NT2/D1 (cell line): Measurements from ENCODE around the gene LSM3.

Experiments
- DNase-seq: peaks from one replicate; pipeline ENCODE4 v3.0.0-alpha.2; 2011; ENCODE audit warnings: low read depth, low spot score
- H3K27me3 ChIP-seq: 2 replicates; pipeline ENCODE4 v1.6.0; 2011; ENCODE audit warnings: mild to moderate bottlenecking; ENCODE audit not compliant: insufficient read length, insufficient read depth
- H3K36me3 ChIP-seq: 2 replicates; pipeline ENCODE4 v1.6.1; 2011; ENCODE audit warnings: mild to moderate bottlenecking, low read length, mixed read lengths; ENCODE audit not compliant: insufficient read depth, insufficient read length
- H3K4me1 ChIP-seq: 2 replicates; pipeline ENCODE4 v1.5.1; 2011; ENCODE audit not compliant: insufficient read depth, insufficient read length
- H3K4me3 ChIP-seq: 2 replicates; pipeline ENCODE4 v1.5.1; 2011; ENCODE audit warnings: low read depth; ENCODE audit not compliant: insufficient read length
- H3K9ac ChIP-seq: 2 replicates; pipeline ENCODE4 v1.6.0; 2011; ENCODE audit warnings: low read depth; ENCODE audit not compliant: insufficient read length
- H3K9me3 ChIP-seq: 2 replicates; pipeline ENCODE4 v1.5.1; 2011; ENCODE audit warnings: mild to moderate bottlenecking, low read length; ENCODE audit not compliant: insufficient read depth
- SUZ12 ChIP-seq: IDR thresholded peaks from 2 replicates; pipeline ENCODE4 v1.6.1; 2011; ENCODE audit not compliant: insufficient read length, insufficient read depth; ENCODE audit errors: extremely low read depth
- YY1 ChIP-seq: IDR thresholded peaks from 2 replicates; pipeline ENCODE4 v1.6.1; 2011; ENCODE audit not compliant: insufficient read length, insufficient read depth
- ZNF274 ChIP-seq: IDR thresholded peaks from 2 replicates; pipeline ENCODE4 v1.6.1; 2011; ENCODE audit warnings: mild to moderate bottlenecking, low read depth, low read length

LSM3 gene

GRCh38 chr3:14178247-14179113, at the start of gene LSM3, which contains the start of gene XPC:
LSM3 (plus strand) TSS chr3:14178817; CDS start chr3:14178861, 44 bp downstream.
XPC (minus strand) TSS chr3:14178601; CDS start chr3:14178568, 33 bp downstream.
- peak within 1 kb of the TSS; percentile 96 for H3K9ac ChIP-seq
- peak within 1 kb of the TSS; percentile 86 for H3K4me3 ChIP-seq
- H3K4me1 ChIP-seq = no peaks in the 10 kb centered on the region
- DNase-seq = peak; percentile 97
- peak; percentile 83 for TF ChIP-seq YY1
- no peak for TF ChIP-seq SUZ12
- H3K9me3 ChIP-seq = no peaks in the 10 kb centered on the region
- H3K36me3 ChIP-seq = peaks cover 27% of the 10 kb centered on the region
- no peaks in the 10 kb centered on the region for H3K27me3 ChIP-seq

- H3K4me3 ChIP-seq = no peak overlapping the region
- no peaks in the 10 kb centered on the region for H3K27me3 ChIP-seq
- peaks cover 84% of the 10 kb centered on the region for H3K36me3 ChIP-seq
- H3K9me3 ChIP-seq = no peaks in the 10 kb centered on the region
- H3K4me1 ChIP-seq = peaks cover 5% of the 10 kb centered on the region
- no peak for DNase-seq
- H3K9ac ChIP-seq = no peak overlapping the region
- TF ChIP-seq ZNF274 = no peak
Measured at GRCh38 chr3:14129296-14129695, 49.3 kb upstream of the LSM3 start.

- H3K4me3 ChIP-seq = no peak overlapping the region
- no peaks in the 10 kb centered on the region for H3K9me3 ChIP-seq
- DNase-seq = no peak
- H3K4me1 ChIP-seq = peaks cover 5% of the 10 kb centered on the region
- no peaks in the 10 kb centered on the region for H3K27me3 ChIP-seq
- no peak for TF ChIP-seq ZNF274
- no peak for TF ChIP-seq SUZ12
- no peak for TF ChIP-seq YY1
- peaks cover 93% of the 10 kb centered on the region for H3K36me3 ChIP-seq
- H3K9ac ChIP-seq = no peak overlapping the region
Measured at GRCh38 chr3:14130230-14130629, 48.4 kb upstream of the LSM3 start.

GRCh38 chr3:14130707-14131106, 47.9 kb upstream of the LSM3 start:
- DNase-seq = no peak
- Histone ChIP-seq H3K36me3 (peaks cover 98% of the 10 kb centered on the region), H3K9me3 (no peaks in the 10 kb centered on the region), H3K4me3 (no peak overlapping the region), H3K4me1 (peaks cover 5% of the 10 kb centered on the region), H3K9ac (no peak overlapping the region), H3K27me3 (no peaks in the 10 kb centered on the region)
- no peak for TF ChIP-seq SUZ12
- no peak for TF ChIP-seq YY1
- no peak for TF ChIP-seq ZNF274

GRCh38 chr3:14131134-14131533, 47.5 kb upstream of the LSM3 start:
- no peak overlapping the region for H3K4me3 ChIP-seq
- no peak overlapping the region for H3K9ac ChIP-seq
- peaks cover 5% of the 10 kb centered on the region for H3K4me1 ChIP-seq
- no peaks in the 10 kb centered on the region for H3K9me3 ChIP-seq
- no peak for DNase-seq
- TF ChIP-seq ZNF274 (no peak), YY1 (no peak), SUZ12 (no peak)
- H3K27me3 ChIP-seq = no peaks in the 10 kb centered on the region
- peaks cover 100% of the 10 kb centered on the region for H3K36me3 ChIP-seq

- DNase-seq = no peak
- no peak overlapping the region for H3K4me3 ChIP-seq
- peaks cover 100% of the 10 kb centered on the region for H3K36me3 ChIP-seq
- H3K27me3 ChIP-seq = no peaks in the 10 kb centered on the region
- H3K9ac ChIP-seq = no peak overlapping the region
- no peaks in the 10 kb centered on the region for H3K4me1 ChIP-seq
- no peaks in the 10 kb centered on the region for H3K9me3 ChIP-seq
- TF ChIP-seq SUZ12 (no peak), YY1 (no peak), ZNF274 (no peak)
Measured at GRCh38 chr3:14132120-14132519, 46.5 kb upstream of the LSM3 start.

- Histone ChIP-seq H3K27me3 (no peaks in the 10 kb centered on the region), H3K4me3 (no peak overlapping the region), H3K4me1 (no peaks in the 10 kb centered on the region), H3K9me3 (no peaks in the 10 kb centered on the region), H3K36me3 (peaks cover 100% of the 10 kb centered on the region), H3K9ac (no peak overlapping the region)
- DNase-seq = no peak
- TF ChIP-seq YY1 (no peak), ZNF274 (no peak), SUZ12 (no peak)
Measured at GRCh38 chr3:14132689-14133088, 45.9 kb upstream of the LSM3 start.
